Tongue (tissue), 2 donors: ENCODE results near the gene DPM1. TPM values are rescaled to one million over a fixed set of nuclear protein-coding genes. Genes with fewer than 3 reads are reported as not detected.

Experiments used
- DNase-seq: peaks from one replicate; pipeline ENCODE4 v3.0.0-alpha.2; 2015
- total RNA-seq: library from RNA; depleted of rRNA; stranded (reverse); fragments of >200 nt; gene quantifications from one replicate; pipeline ENCODE4 v1.2.3, GENCODE V29; 2014

Gene DPM1
- total RNA-seq: 73.5 TPM

DNA sequence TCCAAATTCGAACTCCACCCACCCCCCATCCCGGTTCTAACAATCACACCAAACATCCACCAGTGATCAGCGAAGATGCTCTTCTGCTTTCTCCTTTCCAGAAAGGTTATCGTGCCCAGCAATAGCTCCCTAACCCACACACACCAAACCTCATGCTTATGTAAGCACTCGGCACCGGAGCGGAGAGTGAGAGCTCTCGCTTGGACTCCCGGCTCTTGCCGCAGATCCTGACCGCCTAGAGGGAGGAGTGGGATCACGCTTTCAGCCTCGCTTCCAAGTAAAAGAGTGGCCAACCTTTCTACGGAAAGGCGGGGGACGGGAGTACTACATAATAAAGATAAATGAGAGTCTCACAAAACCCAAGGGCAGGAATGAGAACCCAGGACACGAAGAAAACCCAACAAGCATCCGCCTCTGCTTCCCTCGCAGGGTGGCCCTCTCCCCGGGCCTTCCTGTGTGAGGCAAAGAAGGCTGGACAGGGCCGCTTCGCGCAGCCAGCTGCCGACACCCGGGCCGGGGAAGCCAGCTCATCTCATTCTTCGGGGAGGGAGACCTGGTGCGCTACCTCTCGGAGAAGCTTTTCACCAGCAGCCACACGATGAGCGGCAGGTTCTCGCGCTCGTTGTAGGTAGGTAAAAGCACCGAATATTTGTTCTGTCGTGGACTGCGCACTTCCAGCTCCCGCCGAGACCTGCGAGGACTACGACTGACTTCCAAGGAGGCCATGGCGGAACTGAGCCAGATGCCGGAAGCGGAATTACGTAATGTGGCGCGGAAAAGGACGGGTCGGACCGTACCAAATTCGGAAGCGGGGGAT lies at the start of gene DPM1:
Gene DPM1 (minus strand): TSS at position 735 of the 817 bp plus-strand sequence. CDS start 9 bp downstream, at position 726.
- DNase-seq: peak; percentile 11

DNA sequence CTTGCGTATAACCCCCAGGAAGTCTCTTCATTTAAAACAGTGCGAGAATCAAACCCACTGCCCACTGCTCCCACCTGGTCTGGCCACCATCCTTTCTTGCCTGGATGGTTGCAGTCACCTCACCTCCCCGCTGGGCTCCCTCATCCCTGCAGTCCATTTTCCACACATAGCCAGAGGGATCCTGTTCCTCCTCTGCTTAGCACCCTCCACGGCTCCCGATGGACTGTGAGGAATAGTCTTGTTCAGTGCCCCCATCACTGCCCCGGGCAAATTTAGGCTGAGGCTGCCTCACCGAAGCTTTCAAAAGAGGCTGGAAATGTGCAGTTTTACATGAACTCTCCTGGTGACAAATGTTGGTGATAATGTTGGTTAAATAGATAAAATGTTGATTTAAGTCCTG lies 46.9 kb upstream of the DPM1 start:
- DNase-seq: no peak

DNA sequence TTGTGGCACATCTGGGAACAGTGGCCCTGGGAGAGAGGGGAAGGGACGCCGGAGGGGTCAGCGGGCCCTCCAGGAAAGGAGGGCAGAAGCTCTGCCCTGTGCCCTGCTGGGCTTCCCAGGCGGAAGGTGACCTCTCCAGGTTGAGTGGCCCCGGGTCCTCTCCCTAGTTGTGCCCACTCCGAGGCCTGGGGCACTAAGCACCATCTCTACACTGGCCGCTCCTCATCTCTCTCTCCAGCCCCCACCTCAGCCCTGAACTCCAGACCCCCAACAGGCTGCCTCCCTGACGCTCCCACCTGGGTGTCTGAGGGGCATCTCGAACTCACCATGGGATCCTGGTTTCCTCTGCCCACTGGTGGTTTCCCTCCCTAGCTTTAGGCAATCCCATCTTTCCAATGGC lies 46.4 kb upstream of the DPM1 start:
- DNase-seq: no peak

DNA sequence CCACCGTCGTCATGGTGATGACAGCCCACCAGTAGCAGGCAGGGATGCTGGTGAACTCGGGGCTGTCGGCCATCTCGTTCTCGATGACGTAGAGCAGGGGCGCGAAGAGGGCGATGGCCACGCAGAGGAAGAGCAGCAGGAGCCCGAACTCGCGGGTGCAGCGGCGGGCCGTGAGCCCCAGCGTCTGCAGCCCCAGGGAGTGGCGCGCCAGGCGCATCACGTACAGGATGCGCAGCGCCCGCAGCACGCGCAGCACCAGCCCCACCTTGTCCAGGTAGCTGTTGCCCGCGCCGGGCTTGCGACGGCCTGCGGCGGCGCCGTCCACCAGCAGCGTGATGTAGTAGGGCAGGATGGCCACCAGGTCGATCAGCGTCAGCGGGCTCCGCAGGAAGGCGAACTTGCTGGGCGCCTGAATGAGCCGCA lies 46.0 kb upstream of the DPM1 start:
- DNase-seq: no peak

DNA sequence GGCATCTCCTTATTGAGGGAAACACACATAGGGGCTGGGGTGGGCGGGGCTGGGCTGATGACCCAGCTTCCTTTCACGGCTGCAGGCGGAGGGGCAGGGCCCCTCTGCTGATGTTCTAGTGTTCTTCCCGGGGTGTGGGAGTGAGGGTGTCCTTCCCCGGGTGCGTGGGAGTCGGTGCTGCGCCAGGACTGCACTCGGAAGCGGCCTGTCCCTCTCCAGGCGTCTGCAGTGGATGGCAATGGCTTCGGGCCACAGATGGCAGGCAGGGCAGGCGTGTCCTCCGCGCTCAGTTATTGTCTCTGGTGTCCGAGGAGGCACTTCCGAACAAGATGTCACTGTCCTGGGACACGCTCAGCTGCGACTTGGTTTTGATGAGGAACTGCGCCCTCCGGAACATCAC lies 45.4 kb upstream of the DPM1 start:
- DNase-seq: no peak

DNA sequence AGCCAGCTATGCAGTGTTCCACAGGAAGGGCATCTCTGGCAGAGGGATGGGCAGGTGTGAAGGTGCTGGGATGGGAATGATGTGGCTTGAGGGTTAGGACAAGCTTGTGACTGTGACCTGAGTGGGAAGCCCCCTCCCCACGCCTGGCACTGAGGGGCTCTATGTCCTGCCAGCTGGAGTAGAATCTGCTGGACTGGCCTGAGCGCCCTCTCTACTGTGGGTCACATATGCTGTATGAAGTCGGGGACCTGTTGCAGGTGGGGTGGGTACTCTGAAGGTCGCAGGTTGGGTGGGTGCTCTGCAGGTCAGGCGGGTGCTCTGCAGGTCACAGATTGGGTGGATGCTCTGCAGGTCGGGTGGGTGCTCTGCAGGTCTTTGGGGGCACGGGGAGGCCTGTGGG lies 44.3 kb upstream of the DPM1 start:
- DNase-seq: no peak

DNA sequence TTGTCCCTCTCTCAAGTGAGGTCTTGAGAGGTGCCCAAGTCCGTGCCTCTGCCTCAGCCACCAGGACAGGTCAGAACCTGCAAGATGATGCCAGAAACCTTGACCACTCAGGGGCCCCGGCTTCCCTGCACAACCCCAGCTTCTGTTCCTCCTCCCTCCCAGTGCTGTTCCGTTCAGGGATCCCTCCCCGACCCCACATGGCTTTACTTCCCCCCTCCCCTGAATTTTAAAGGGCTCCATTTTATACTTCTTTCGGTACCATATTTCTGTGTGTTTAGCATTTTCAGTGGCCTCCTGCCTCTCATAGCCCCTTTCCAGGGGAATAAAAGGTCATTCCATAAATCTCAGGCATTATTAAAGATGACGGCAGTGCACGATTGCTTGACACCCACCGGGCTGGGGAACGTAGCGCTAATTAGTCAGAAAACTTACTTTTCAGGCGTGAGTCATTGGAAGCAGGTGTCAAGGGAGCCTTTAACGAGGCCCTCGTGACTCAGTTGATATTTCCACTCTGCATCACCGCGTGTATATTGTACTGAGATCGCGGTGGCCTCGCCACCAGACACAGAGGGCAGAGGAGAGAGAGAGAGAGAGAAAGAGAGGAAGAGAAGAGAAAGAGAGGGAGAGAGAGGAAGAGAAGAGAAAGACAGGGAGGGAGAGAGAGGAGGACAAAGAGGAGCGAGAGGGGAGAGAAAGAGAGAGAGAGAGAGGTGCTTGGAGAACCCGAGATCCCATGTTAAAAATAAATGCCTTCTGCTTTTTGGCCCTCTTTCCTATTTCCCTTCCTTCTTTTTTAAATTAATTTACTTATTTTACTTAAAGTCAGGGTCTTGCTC lies 43.3 kb upstream of the DPM1 start:
- DNase-seq: no peak

DNA sequence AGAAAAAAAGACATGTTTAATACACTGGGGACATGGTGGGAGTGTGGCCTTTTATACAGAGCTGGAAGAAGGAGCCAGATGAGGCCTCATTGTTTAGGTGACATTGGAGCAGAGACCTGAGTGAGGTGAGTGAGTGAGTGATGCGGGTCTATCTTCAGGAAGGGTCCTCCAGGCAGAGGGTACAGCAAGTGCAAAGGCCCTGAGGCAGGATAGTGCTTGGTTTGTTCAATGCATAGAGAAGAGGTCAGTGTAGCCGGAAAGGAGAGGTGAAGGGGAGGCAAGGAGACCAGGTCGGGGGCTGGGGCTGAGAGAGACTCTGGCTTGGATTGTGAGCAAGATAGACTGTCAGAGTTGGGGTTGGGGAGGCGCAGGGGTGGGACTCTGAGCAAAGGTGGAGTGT lies 41.0 kb upstream of the DPM1 start:
- no peak for DNase-seq

DNA sequence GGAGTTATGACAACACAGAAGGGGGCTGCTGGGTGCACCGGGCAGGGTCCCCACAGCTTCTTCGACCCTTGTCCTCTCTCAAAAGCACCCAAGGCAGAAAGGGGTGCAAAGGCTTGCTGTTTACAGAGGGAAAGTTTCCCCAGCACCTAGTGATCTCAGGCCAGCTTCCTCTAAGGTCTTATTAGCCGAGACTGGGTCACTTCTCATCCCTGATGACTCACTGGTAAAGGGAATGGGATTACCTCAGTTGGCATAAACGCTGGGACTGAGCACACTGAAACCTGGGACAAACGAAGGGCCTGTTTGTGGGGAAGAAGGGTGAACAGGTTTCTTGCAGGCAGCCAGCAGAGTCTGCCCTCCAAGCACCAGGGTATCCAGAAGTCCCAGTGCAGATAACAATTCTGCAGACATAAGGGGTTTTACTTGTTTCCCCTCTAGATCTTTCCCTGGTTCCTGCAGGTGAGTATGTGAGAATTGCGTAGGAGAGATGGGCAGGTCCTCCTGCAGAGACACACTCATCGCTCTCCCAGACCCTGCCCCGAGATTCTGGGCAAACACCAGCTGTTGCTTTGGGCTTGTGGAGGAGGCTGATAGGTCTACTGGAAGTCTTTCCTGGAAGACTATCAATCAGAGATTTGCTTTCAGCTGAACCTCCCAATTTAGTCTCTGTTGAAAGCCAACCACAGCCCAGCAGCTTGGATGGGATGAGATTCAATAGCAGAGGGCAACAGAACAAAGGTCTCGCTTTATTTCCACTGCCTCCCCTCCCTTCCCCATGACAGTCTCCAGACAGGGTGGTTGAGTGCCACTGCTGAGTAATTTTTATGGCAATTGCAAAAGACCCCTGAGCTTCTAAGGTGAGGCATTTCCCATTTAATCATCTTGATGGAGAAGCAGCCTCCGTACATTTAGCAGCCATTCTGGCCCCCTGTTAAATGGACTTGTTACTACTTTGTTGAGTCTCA lies 38.9 kb upstream of the DPM1 start:
- DNase-seq: no peak

DNA sequence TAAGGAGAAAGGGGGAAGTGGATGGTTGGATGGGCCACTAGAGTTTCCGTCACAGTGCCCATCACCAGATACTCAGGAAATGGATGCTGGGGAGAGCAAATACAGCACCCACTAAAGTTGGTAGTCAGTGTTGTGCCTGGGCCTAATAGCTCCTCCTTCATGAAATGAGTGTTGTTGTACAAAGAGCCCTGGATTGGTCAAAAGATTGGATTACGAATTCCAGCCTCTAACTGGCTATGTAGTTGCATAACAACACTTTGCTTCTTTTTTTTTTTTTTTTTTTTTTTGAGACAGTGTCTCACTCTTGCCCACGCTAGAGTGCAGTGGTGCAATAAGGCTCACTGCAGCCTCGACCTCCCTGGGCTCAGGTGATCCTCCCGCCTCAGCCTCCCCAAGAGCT lies 37.2 kb upstream of the DPM1 start:
- no peak for DNase-seq

DNA sequence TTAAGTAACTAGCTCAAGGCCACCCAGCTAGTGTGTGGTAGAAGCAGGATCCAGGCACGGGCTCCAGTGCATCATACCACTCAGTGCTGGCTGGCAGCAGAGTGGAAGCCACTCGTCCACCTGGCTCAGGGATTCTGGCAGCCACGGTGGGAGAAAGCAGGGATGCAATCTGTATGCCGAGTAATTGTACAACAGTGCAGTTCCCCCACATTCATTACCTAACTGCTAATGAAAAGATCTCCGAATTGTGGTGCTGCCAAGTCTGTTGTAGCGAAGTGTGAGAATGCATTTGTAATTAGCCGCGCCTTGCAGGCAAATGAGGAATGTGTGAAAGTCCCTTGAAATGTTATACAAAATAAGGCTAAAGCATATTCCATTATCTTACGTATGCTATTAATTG lies 35.5 kb upstream of the DPM1 start:
- DNase-seq: no peak

DNA sequence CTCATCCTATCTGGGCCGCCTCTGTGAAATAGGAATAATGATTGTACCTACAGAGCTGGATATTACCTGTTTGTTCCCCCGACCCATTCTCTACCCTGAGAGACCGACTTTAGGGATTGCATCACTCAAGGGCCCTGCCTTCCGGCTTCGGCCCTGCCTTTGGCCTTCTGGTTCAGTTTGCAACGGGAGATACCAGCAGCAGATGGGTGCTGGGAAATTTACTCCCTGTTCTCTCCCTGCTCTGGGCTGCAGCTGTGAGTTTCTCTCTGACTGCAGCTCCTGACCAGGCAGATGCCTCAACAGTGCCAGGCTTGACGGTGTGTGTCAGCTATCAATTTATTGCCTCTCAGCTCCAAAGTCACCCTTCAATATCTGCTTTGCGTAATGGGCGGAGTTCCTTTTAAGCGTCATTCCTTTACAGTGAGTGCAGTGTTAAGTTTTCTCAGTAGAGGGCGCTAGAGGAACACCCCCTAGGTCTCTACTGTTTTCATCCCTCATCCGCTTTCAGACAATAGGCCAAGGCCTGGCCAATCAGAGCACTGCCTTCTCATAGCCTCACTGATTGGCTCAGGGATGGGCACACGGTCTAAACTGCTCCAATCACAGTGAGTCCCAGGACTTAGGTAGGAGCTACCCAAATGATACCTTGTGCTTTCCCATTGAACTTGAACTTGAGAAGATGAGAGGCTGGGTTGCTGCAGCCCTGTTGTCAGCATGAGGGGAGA lies 34.6 kb upstream of the DPM1 start:
- peak; percentile 39 for DNase-seq

DNA sequence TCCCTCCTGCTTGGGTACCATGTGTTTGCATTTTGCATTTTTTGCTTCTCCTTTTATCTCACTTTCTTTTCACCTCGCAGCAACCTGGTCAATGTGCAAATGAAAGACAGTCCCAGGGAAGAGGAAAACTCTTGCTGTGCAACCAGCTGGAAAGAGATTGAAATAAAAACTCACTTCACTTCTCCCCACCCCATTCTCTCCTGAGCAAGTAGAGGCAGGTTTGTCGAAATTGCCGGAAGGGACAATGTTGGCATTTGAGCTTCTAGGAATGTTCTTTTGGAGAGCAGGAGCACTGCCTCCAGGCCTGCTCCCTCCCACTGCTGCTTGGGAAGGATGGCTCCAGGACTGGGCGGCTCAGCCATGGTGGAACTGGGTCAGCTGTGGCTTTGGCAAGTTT lies 34.0 kb upstream of the DPM1 start:
- peak; percentile 33 for DNase-seq

DNA sequence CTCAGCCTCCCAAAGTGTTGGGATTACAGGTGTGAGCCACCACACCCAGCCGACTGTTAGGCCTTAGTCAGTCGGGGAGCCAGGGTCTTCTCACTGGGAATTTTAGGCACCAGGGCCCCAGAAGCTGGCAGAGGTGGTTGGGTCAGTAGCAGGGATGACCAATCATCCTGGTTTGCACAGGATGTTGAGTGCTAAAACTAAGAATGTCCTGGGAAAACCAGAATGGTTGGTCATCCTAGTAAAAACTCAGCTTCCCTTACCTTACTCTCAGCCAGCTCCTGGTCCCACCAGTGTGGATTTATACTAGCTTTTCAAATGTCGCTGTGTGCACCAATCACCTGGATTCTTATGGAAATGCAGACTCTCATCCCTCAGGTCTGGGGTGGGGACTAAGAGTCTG lies 32.7 kb upstream of the DPM1 start:
- DNase-seq: no peak

DNA sequence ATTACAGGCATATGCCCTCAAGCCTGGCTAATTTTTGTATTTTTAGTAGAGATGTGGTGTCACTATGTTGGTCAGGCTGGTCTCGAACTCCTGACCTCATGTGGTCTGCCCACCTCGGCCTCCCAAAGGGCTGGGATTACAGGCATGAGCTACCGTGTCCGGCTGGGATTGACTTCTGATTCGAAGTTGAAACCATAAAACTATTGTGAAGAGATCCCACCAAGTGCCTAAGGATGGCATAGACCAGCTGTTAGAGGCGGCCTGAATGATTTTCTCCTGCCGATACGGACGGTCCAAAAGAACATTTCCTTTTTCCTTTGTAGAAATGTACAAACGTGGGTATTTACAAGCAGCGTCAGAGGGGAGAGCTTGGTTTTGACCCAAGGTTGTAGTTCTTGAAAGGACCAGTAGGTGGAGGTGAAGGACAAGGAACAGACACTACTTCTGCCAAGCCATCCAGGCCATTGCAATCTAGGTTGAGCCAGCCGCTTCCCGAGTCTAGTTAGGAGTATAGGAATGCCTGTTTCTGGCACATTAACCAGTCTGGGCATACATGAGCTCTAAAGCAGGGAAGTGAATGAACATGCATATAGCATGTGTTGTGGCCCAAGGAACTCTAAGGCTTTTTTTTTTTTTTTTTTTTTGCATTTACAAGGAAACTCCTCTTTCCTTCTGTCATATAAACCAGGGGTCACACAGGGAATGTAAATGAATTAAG lies 29.3 kb upstream of the DPM1 start:
- DNase-seq: peak; percentile 94

DNA sequence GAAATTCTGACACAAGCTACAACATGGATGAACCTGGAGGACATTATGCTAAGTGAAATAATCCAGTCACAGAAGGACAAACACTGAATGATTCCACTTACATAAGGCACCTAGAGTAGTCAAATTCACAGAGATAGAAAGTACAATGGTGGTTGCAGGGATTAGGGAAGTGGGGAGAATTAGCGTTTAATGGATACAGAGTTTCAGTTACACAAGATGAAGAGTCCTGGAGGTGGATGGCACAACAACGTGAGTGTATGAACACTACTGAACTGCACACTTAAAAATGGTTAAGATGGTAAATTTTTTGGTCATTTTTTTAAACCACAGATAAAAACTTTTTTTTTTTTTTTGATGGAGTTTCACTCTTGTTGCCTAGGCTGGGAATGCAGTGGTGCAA lies 25.0 kb upstream of the DPM1 start:
- no peak for DNase-seq

DNA sequence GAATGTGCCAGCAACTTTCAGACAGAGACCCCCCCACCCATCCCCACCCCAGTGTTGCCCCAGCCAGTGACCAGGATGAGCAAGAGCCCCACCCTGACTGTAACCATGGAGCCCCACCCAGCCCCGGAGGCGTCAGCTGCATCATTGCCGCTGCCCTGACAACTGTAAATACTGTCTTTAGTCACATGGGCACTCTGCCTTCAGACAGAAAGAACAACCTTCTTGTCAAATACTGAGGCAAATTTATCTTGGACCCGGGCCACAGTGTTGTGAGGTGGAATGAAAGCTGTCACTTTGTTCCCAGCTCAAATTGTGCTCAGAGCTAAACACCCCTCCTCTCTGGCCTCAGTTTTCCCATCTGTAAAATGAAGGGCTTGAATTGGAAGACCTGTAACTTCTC lies 24.0 kb upstream of the DPM1 start:
- peak; percentile 75 for DNase-seq

DNA sequence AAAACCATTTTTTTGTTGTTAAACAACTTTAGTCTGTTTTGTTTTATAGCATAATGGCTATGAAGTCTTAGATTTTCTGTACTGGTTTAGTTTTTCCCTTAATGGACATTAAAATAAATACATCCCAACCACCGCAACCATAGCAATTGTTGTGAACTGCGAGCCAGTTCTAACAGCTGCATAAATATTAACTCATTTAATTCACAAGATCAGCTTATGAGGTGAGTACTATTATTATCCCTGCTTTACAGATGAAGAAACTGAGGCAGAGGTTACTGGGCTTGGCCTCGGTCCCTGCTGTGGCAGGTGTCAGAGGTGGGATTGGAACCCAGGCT lies 23.3 kb upstream of the DPM1 start:
- DNase-seq: no peak

DNA sequence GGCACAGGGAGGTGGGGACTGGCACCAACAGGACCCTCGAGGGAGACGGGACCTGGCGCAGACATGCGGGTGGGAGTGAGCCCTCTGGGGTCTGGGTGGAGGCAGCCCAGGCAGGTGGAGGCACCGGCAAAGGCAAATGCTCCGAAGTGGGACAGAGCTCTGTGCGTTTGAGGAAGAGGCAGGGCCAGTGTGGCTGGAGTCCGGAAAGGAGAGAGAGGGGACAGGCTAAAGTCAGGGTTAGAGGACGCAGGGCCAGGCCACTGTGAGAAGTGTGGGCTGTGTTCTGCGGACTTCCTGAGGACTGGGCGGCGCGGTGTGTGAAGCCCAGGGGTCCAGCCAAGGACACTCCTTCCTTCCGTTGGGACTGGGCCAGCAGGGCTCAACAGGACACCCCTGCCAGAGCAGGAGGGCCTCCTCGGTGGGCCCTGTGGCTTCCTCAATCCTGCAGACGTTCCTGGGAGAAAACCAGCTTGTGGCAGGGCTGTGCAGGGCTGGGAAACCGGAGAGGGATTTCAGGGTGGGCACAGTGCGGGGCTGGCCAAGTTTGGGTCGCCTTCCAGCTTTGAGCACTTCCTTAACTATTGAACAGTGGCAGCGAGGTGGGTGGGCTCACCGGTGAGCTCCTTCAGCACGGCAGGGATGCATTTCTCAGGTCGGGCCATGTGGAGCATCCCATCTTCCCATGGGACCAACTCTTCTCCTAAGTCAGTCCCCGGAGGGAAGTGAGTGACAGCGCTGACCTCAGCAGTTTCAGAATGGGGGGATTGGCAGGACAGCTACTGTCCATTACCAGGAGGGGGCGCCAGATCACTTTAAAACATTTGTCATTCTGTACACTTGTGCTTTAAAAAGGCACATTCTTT lies 22.8 kb upstream of the DPM1 start:
- DNase-seq: peak; percentile 82

DNA sequence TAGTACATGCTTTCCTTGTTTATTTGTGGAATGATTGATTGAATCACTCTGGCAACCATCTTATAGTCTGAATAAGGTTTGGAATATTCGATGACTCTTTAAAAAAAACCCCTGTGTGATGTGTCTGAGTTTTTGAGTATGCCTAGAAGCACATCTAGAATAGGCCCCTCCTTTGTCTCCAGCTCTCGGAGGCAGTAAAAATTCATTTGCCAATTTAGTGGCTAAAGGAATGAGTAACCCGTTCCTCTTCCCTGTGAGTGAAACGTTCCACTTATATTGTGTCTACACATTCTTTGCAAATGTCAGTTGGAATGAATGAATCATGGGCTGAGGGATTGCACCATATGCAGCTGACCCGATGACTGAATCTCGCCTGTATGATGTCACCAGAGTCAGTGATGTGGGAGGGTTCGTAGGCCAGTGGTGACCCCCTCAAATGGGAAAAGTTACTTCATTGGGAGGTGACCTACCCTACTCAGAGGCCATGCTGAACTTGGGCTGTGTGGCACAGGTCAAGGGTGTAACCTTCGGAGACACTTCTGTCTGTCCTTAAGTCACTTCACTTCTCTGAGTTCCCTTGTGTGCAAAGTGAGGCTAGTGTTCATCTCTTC lies 21.8 kb upstream of the DPM1 start:
- DNase-seq: no peak
